GM12874 (cell line): Measurements from ENCODE around the gene ETDC.

ENCODE experiments used
- CTCF ChIP-seq: IDR thresholded peaks from 2 replicates; pipeline ENCODE4 v1.5.1; 2011; ENCODE audit warnings: low read depth, mild to moderate bottlenecking, control low read depth, low read length, moderate library complexity; ENCODE audit not compliant: insufficient read depth

ETDC gene

GRCh38 chrX:135354288-135354687 lies 45.0 kb downstream of the ETDC start:
- TF ChIP-seq CTCF, result no peak
